T-cell (primary cell): Measurements from ENCODE around the gene HHEX. TPM values are rescaled to one million over a fixed set of nuclear protein-coding genes. Genes with fewer than 3 reads are reported as not detected.

Experiments
- ATAC-seq, 4 experiments: fragments of 200-7000 bp in 3 of 4; fragments of 150-1000 bp in 1 of 4; cut with Tn5 transposase; replicated peaks in 1 of 4; 1 replicate in 3 of 4; 2 replicates in 1 of 4; pipeline ENCODE4 v1.10.0; 2021; ENCODE audit warnings: moderate library complexity in 3 of 4, mild to moderate bottlenecking in 2 of 4, moderate number of reproducible peaks in 1 of 4
- CTCF ChIA-PET, 2 donors: fragments of 300-600 bp; sonication (Branson Sonifier 250); formaldehyde crosslinking; loops; one replicate each; lab custom pipeline; 2022; ENCODE audit warnings: antibody characterized with exemption in 2 of 2; lab: Charles Lee
- POLR2A ChIA-PET, 2 donors: fragments of 300-600 bp; sonication (Branson Sonifier 250); formaldehyde crosslinking; loops; one replicate each; lab custom pipeline; 2022; ENCODE audit warnings: antibody characterized with exemption in 2 of 2; lab: Charles Lee
- DNase-seq, 35 experiments: peaks; one replicate each; pipeline versions ENCODE4 v3.0.0 to v3.0.0-alpha.2; 2013 to 2023
- H3K27ac ChIP-seq: one replicate; pipeline ENCODE4 v1.5.1; 2013; ENCODE audit warnings: low read length
- H3K27me3 ChIP-seq, 2 experiments: replicated peaks in 1 of 2; 1 replicate in 1 of 2; 2 replicates in 1 of 2; pipeline versions ENCODE4 v1.6.1 to v1.7.0; 2013; ENCODE audit warnings: low read length in 1 of 2, mixed read lengths in 1 of 2; ENCODE audit not compliant: control insufficient read depth in 2 of 2, insufficient read depth in 2 of 2; ENCODE audit errors: extremely low read depth in 1 of 2
- H3K36me3 ChIP-seq, 2 donors: 1 replicate in 1 of 2; 2 replicates in 1 of 2; pipeline versions ENCODE4 v1.6.1 to v1.7.0; 2013; ENCODE audit warnings: low read length in 1 of 2; ENCODE audit not compliant: control insufficient read depth in 2 of 2, insufficient read depth in 1 of 2; ENCODE audit errors: extremely low read depth in 1 of 2
- H3K4me1 ChIP-seq, 2 experiments: 1 replicate in 1 of 2; 2 replicates in 1 of 2; pipeline versions ENCODE4 v1.6.1 to v1.7.0; 2013; ENCODE audit warnings: low read length in 2 of 2, mixed read lengths in 1 of 2; ENCODE audit not compliant: insufficient read depth in 2 of 2, control insufficient read depth in 1 of 2; ENCODE audit errors: extremely low read depth in 1 of 2
- H3K4me3 ChIP-seq, 2 donors: 1 replicate in 1 of 2; 2 replicates in 1 of 2; pipeline versions ENCODE4 v1.5.1 to v1.7.0; 2013; ENCODE audit warnings: mild to moderate bottlenecking in 2 of 2, low read length in 1 of 2, moderate library complexity in 1 of 2; ENCODE audit not compliant: control insufficient read depth in 1 of 2; ENCODE audit errors: extremely low read depth in 1 of 2
- H3K9me3 ChIP-seq: 2 replicates; pipeline ENCODE4 v1.7.0; 2013
- H3K27ac Mint-ChIP-seq, 2 donors: one replicate each; pipeline ENCODE4 v1.8.0; 2020 to 2021; ENCODE audit warnings: mild to moderate bottlenecking in 2 of 2, mixed read lengths in 2 of 2
- H3K27me3 Mint-ChIP-seq, 2 donors: one replicate each; pipeline ENCODE4 v1.8.0; 2021 to 2022; ENCODE audit warnings: mixed read lengths in 2 of 2
- H3K36me3 Mint-ChIP-seq: one replicate; pipeline ENCODE4 v1.8.0; 2021; ENCODE audit warnings: mixed read lengths
- H3K4me1 Mint-ChIP-seq, 3 donors: one replicate each; pipeline ENCODE4 v1.8.0; 2020 to 2022; ENCODE audit warnings: mixed read lengths in 3 of 3, mild to moderate bottlenecking in 1 of 3
- H3K4me3 Mint-ChIP-seq, 3 donors: one replicate each; pipeline ENCODE4 v1.8.0; 2020 to 2022; ENCODE audit warnings: mild to moderate bottlenecking in 3 of 3, mixed read lengths in 3 of 3, moderate library complexity in 3 of 3
- H3K9me3 Mint-ChIP-seq, 3 donors: one replicate each; pipeline ENCODE4 v1.8.0; 2020 to 2022; ENCODE audit warnings: mixed read lengths in 3 of 3
- WGBS: methylation state at CpG from one replicate; pipeline ENCODE4 v1.1.5; 2013; ENCODE audit warnings: missing lambda C conversion rate; ENCODE audit not compliant: insufficient coverage; 5-methylcytosine and 5-hydroxymethylcytosine counted together
- total RNA-seq, 35 experiments: library from RNA in 6 of 35; stranded (reverse) in 6 of 35; fragments of 120-200 nt in 1 of 35; gene quantifications; one replicate each; pipeline versions ENCODE4 v1.2.1 to v1.2.4 and lab custom pipeline; 2013 to 2026

HHEX gene
- total RNA-seq, 5 donors from 2014 or later (not counting 1 experiment from before 2014, with no cell fraction given), result 1.3 to 5.8 (median 3.6) TPM

DNA sequence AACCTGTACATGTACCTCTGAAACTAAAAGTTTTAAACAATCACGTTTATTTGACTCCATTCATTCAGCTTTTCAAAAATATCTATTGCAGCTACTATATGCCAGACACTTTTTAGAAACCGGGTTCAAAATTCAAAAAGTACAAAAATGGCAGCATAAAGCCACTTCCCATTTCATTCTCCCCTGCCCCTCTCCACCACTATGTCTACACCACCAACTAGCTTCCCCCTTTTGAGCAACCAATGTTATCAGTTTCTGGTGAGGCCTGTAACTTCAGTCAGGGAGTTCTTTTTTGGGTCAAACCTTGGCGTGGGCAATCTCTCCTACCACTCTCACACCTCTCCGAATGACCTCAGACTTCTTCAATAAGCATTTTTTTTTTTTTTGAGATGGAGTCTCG, 11.5 kb upstream of the HHEX start:
- POLR2A ChIA-PET, result no interaction called here
- WGBS, result 88% methylated on average over 3 of the region's 5 CpGs
- Mint-ChIP-seq H3K27ac (no peak overlapping the region), H3K4me1 (no peaks in the 10 kb centered on the region), H3K36me3 (no peaks in the 10 kb centered on the region), H3K27me3 (peaks cover 1 to 11% of the 10 kb centered on the region in 2 donors), H3K9me3 (no peaks in the 10 kb centered on the region), H3K4me3 (no peak overlapping the region)
- no peaks in the 10 kb centered on the region for H3K9me3 ChIP-seq
- no peak for ATAC-seq
- H3K27ac ChIP-seq, result no peak overlapping the region
- H3K27me3 ChIP-seq, result peaks cover 0 to 8% of the 10 kb centered on the region in 2 experiments
- DNase-seq, result no peak
- CTCF ChIA-PET, result no interaction called here
- H3K4me1 ChIP-seq, result no peaks in the 10 kb centered on the region
- H3K36me3 ChIP-seq, result no peaks in the 10 kb centered on the region
- H3K4me3 ChIP-seq, result no peak overlapping the region

DNA sequence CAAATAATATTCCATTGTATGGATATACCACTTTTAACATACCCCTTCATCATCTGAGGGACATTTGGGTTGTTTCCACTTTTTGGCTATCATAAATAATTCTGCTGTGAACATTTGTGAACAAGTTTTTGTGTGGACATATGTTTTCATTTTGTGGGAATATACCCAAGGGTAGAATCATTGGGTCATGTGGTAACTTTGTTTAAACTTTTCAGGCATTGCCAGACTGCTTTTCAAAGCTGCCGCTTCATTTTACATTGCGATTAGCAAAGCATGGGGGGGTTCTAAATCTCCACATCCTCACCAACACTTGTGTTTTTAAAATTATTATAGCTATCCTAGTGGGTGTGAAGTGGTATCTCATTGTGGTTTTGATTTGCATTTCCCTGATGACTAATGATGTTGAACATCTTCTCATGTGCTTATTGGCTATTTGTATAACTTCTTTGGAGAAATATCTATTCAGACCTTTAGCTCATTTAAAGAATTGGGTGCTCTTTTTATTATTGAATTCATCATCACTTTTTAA, 8.4 kb upstream of the HHEX start:
- POLR2A ChIA-PET, result no interaction called here
- Mint-ChIP-seq H3K27ac (no peak overlapping the region), H3K27me3 (peaks cover 13 to 34% of the 10 kb centered on the region in 2 donors), H3K4me3 (no peak overlapping the region), H3K36me3 (peaks cover 5% of the 10 kb centered on the region), H3K9me3 (peaks cover 0 to 12% (median 2%) of the 10 kb centered on the region in 3 donors), H3K4me1 (no peaks in the 10 kb centered on the region)
- H3K36me3 ChIP-seq, result no peaks in the 10 kb centered on the region
- DNase-seq (no peak), ATAC-seq (no peak)
- CTCF ChIA-PET, result no interaction called here
- no peaks in the 10 kb centered on the region for H3K9me3 ChIP-seq
- H3K27ac ChIP-seq, result no peak overlapping the region
- WGBS, result no CpG with 5 or more reads among the region's 2 CpGs
- no peak overlapping the region for H3K4me3 ChIP-seq
- H3K27me3 ChIP-seq, result peaks cover 0 to 14% of the 10 kb centered on the region in 2 experiments
- no peaks in the 10 kb centered on the region for H3K4me1 ChIP-seq

DNA sequence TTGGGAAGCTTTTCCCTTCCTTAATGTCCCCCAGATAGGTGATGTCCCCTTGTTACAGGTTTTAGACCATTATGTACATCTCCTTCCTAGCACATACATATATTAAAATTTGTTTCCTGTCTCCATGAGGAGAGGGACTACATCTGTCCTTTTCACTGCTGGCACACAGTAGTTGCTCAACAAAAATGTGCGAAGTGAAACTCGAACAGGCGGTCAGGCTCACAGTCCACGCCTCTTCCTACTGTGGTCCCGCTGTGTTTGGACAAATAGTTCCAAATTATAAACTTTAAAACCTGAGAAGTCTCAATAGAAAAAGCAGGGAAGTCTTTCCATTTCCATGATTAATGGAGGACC, 1.2 kb upstream of the HHEX start:
- 93% methylated on average over 3 of the region's 5 CpGs for WGBS
- H3K4me3 ChIP-seq, result peak overlapping the region in 1 of 2 donors; percentile 77
- ChIA-PET POLR2A (no interaction called here), CTCF (no interaction called here)
- peaks cover 14 to 37% of the 10 kb centered on the region in 2 experiments for H3K4me1 ChIP-seq
- DNase-seq (no peak), ATAC-seq (no peak)
- no peaks in the 10 kb centered on the region for H3K9me3 ChIP-seq
- Mint-ChIP-seq H3K4me1 (peaks cover 27 to 31% (median 30%) of the 10 kb centered on the region in 3 donors), H3K27ac (no peak overlapping the region), H3K9me3 (peaks cover 0 to 12% (median 2%) of the 10 kb centered on the region in 3 donors), H3K36me3 (peaks cover 5% of the 10 kb centered on the region), H3K4me3 (peak overlapping the region; percentile 72 to 81 (median 74)), H3K27me3 (peaks cover 50 to 58% of the 10 kb centered on the region in 2 donors)
- H3K27me3 ChIP-seq, result peaks cover 0 to 49% of the 10 kb centered on the region in 2 experiments
- no peaks in the 10 kb centered on the region for H3K36me3 ChIP-seq
- H3K27ac ChIP-seq, result no peak overlapping the region

DNA sequence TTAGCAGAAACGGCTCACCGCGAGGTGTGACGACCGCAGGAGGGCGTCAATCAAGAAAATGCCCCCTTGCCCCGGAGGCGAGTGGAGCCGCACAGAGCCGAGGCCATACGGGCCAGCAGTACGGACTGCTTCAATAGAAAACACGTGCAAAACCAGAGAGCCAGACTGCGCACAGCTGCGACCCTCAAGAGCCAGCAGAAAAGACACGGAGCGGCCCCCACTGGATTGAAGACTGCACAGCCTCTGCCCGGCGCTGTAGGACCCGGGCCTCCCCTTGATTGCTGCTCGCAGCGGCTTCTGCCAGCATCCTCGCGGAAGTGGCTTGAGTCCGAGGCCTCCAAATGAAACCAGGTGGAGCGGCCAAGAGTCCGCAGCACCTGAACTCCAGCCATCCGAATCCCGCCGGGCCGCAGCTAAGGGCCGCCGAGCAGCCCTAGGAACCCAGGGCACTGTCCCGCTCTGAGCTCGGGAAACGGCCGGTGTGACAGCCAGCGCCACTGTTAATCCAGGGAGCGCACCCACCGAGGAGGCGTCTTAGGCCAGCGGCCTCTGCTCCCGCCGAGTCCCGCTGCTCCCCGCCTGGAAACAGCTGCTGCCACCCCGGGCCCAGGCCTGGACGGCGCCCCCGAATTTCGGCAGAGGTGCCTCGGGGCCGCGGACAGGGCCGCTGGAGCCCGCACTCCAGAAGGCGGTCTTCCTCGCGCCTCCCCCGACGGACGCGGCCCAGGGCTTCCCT, 660 bp upstream of the HHEX start:
- POLR2A ChIA-PET, result no interaction called here
- ATAC-seq (peak; percentile 6 to 35 (median 12)), DNase-seq (peak in 6 of 35 experiments; percentile 4 to 32 (median 10))
- peaks cover 14 to 37% of the 10 kb centered on the region in 2 experiments for H3K4me1 ChIP-seq
- peak overlapping the region; percentile 72 to 81 (median 74) for H3K4me3 Mint-ChIP-seq
- peaks cover 5% of the 10 kb centered on the region for H3K36me3 Mint-ChIP-seq
- WGBS, result 3% methylated on average over 63 of the region's 63 CpGs
- no peak overlapping the region for H3K27ac ChIP-seq
- peak overlapping the region; percentile 50 to 77 for H3K4me3 ChIP-seq
- H3K4me1 Mint-ChIP-seq, result peaks cover 27 to 31% (median 30%) of the 10 kb centered on the region in 3 donors
- peaks cover 0 to 12% (median 2%) of the 10 kb centered on the region in 3 donors for H3K9me3 Mint-ChIP-seq
- peaks cover 0 to 45% of the 10 kb centered on the region in 2 experiments for H3K27me3 ChIP-seq
- no peaks in the 10 kb centered on the region for H3K9me3 ChIP-seq
- H3K36me3 ChIP-seq, result no peaks in the 10 kb centered on the region
- H3K27ac Mint-ChIP-seq, result no peak overlapping the region
- CTCF ChIA-PET, result interaction anchor here in 1 of 2 donors (0.9 kb wide), 1 partner anchor 13 kb away, joined by 4 read pairs; no protein-coding TSS in a partner anchor
- H3K27me3 Mint-ChIP-seq, result peaks cover 50 to 60% of the 10 kb centered on the region in 2 donors

DNA sequence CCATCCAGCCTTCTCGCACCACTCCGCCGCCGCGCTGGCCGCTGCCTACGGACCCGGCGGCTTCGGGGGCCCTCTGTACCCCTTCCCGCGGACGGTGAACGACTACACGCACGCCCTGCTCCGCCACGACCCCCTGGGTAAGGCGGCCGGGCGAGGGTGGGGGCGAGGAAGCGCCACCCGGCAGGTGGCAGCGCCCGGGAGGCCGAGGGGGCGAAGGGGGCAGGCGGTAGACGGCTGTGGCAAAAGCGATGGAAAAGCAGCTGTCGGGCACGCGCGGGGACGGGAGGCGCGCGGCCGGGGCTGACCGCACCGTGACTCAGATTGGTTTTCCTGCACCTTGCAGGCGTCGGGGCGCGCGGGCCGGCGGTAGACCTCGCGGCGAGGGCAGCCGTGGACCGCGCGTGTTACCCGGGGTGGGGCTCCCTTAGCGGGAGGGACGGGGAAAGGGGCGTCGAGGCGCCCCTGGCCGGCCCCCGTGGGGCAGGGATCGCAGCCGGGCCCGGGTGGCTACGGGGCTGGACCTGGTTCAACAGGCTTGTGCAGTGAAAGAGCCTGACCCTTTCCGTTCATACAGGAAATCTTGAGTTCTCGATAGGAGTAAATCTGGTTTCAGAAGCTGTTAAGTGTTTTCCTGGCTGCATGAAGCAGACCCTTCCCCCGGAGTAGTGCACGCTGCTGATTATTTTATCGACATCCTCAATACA, 608 bp downstream of the HHEX start:
- peaks cover 5% of the 10 kb centered on the region for H3K36me3 Mint-ChIP-seq
- Histone ChIP-seq H3K27me3 (peaks cover 0 to 45% of the 10 kb centered on the region in 2 experiments), H3K9me3 (no peaks in the 10 kb centered on the region), H3K4me1 (peaks cover 14 to 37% of the 10 kb centered on the region in 2 experiments), H3K4me3 (peak overlapping the region; percentile 45 to 71), H3K27ac (no peak overlapping the region), H3K36me3 (no peaks in the 10 kb centered on the region)
- H3K4me1 Mint-ChIP-seq, result peaks cover 27 to 31% (median 30%) of the 10 kb centered on the region in 3 donors
- H3K9me3 Mint-ChIP-seq, result peaks cover 0 to 7% (median under 1%) of the 10 kb centered on the region in 3 donors
- ATAC-seq (peak; percentile 56 to 67 (median 60)), DNase-seq (peak in 29 of 35 experiments; percentile 22 to 64 (median 44))
- under 1% methylated on average over 67 of the region's 73 CpGs for WGBS
- ChIA-PET CTCF (interaction anchor here in 1 of 2 donors (0.6 to 1.1 kb wide), 3 partner anchors 9 to 852 kb away, joined by 3 to 4 read pairs (median 3); no protein-coding TSS in a partner anchor), POLR2A (interaction anchor here in 1 of 2 donors (0.5 kb wide), 1 partner anchor 138 kb away, joined by 3 read pairs; no protein-coding TSS in a partner anchor)
- peak overlapping the region; percentile 69 to 75 (median 74) for H3K4me3 Mint-ChIP-seq
- peak overlapping the region in 1 of 2 donors; percentile 46 for H3K27ac Mint-ChIP-seq
- peaks cover 55 to 57% of the 10 kb centered on the region in 2 donors for H3K27me3 Mint-ChIP-seq
